KMS-11 (cell line): ENCODE measurements around the gene PHPT1.

Source experiments
- H2AFZ ChIP-seq: fragments of 200-600 bp; sonication (generic); 2 replicates; pipeline ENCODE4 v1.6.1; 2016; ENCODE audit warnings: antibody characterized with exemption, mixed run types, low read depth
- H3K27ac ChIP-seq: fragments of 200-600 bp; sonication (generic); 2 replicates; pipeline ENCODE4 v1.6.1; 2016; ENCODE audit warnings: mild to moderate bottlenecking, mixed run types
- H3K27me3 ChIP-seq: fragments of 200-600 bp; sonication (generic); 2 replicates; pipeline ENCODE4 v1.6.1; 2017; ENCODE audit warnings: mild to moderate bottlenecking, low read depth, mixed run types, moderate library complexity; ENCODE audit not compliant: insufficient read depth
- H3K36me3 ChIP-seq: fragments of 200-600 bp; sonication (generic); 2 replicates; pipeline ENCODE4 v1.6.1; 2017; ENCODE audit warnings: mild to moderate bottlenecking, mixed run types; ENCODE audit not compliant: insufficient read depth
- H3K4me1 ChIP-seq: fragments of 200-600 bp; sonication (generic); 2 replicates; pipeline ENCODE4 v1.6.1; 2016; ENCODE audit warnings: mild to moderate bottlenecking, low read depth, mixed run types; ENCODE audit not compliant: poor library complexity, severe bottlenecking
- H3K4me2 ChIP-seq: fragments of 200-600 bp; sonication (generic); 2 replicates; pipeline ENCODE4 v1.7.0; 2016; ENCODE audit warnings: mild to moderate bottlenecking, mixed run types
- H3K4me3 ChIP-seq: fragments of 200-600 bp; sonication (generic); IDR thresholded peaks from 2 replicates; pipeline ENCODE4 v1.6.1; 2017; ENCODE audit warnings: low read depth, low read length, mixed read lengths; ENCODE audit not compliant: insufficient read depth
- H3K79me2 ChIP-seq: fragments of 200-600 bp; sonication (generic); 2 replicates; pipeline ENCODE4 v1.6.1; 2016; ENCODE audit warnings: low read depth, mixed run types; ENCODE audit not compliant: insufficient read depth
- H3K9ac ChIP-seq: fragments of 200-600 bp; sonication (generic); 2 replicates; pipeline ENCODE4 v1.6.1; 2016; ENCODE audit warnings: mild to moderate bottlenecking, mixed run types
- H4K20me1 ChIP-seq: fragments of 200-600 bp; sonication (generic); 2 replicates; pipeline ENCODE4 v1.6.1; 2016; ENCODE audit warnings: mild to moderate bottlenecking, mixed run types; ENCODE audit not compliant: insufficient read depth
- CTCF ChIP-seq: fragments of 200-600 bp; sonication (generic); conservative IDR thresholded peaks from 2 replicates; pipeline ENCODE4 v1.6.1; 2017; ENCODE audit warnings: low read depth, mild to moderate bottlenecking, antibody characterized with exemption, low read length, moderate library complexity, mixed read lengths

The PHPT1 gene

DNA sequence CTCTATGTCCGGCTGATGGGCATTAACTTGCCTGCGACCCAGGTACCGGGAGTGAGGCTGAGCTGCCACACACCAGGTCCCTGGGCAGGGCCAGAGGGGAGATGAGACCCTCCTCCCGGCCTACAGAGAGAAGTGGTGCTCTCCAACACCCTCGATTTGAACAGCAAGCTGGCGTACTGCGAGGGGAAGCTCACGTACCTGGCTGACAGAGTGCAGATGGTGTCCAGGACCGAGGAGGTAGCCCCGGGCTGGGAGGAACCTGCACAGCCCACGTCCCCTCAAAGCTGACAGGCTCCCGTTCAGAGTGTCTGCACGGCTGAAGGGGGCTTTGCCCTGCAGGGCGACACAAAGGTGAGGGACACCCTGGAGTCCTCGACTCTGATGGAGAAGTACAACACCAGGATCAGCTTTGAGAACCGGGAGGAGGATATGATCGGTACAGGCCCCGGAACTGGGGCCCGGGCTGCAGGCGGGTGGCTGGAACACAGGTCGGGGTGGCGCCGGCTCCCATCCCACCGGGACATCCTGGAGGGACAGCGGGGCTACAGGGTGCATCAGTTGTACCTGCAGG, 42.5 kb upstream of the PHPT1 start:
- Histone ChIP-seq H2AFZ (peak overlapping the region; percentile 86; the same call in 1 of the 2 replicates), H3K4me1 (peaks cover 31% of the 10 kb centered on the region), H3K27me3 (no peaks in the 10 kb centered on the region), H3K79me2 (peaks cover 35% of the 10 kb centered on the region), H3K27ac (peak overlapping the region; percentile 55; the same call in 1 of the 2 replicates), H3K36me3 (no peaks in the 10 kb centered on the region; the same call in 1 of the 2 replicates), H4K20me1 (0 out of 2 replicates have a peak, but pooled peaks cover 3% of the 10 kb centered on the region), H3K9ac (peak overlapping the region; percentile 57; the same call in 1 of the 2 replicates), H3K4me3 (no peak overlapping the region), H3K4me2 (peak overlapping the region; percentile 67)
- TF ChIP-seq CTCF: no peak

GRCh38 chr9:136807281-136808074, 41.7 kb upstream of the PHPT1 start, which contains the start of gene RABL6:
Gene RABL6 (plus strand): TSS chr9:136807948. CDS start chr9:136808197, 249 bp downstream.
- H3K27ac ChIP-seq: peak within 1 kb of the TSS; percentile 55
- H3K4me1 ChIP-seq: peaks cover 23% of the 10 kb centered on the region
- H3K36me3 ChIP-seq: no peaks in the 10 kb centered on the region; the same call in 1 of the 2 replicates
- TF ChIP-seq CTCF: no peak
- H3K9ac ChIP-seq: peak within 1 kb of the TSS; percentile 79
- H4K20me1 ChIP-seq: 0 out of 2 replicates have a peak, but pooled peaks cover 3% of the 10 kb centered on the region
- peak within 1 kb of the TSS; percentile 67 for H3K4me2 ChIP-seq
- no peaks in the 10 kb centered on the region for H3K27me3 ChIP-seq
- no peak within 1 kb of the TSS for H3K4me3 ChIP-seq
- H3K79me2 ChIP-seq: peaks cover 41% of the 10 kb centered on the region
- peak within 1 kb of the TSS; percentile 86 for H2AFZ ChIP-seq

- Histone ChIP-seq H3K4me1 (peaks cover 22% of the 10 kb centered on the region), H3K36me3 (no peaks in the 10 kb centered on the region; the same call in 1 of the 2 replicates), H3K27me3 (no peaks in the 10 kb centered on the region), H3K9ac (peak overlapping the region; percentile 79), H3K79me2 (peaks cover 41% of the 10 kb centered on the region), H4K20me1 (0 out of 2 replicates have a peak, but pooled peaks cover 3% of the 10 kb centered on the region), H3K4me2 (peak overlapping the region; percentile 57), H3K27ac (peak overlapping the region; percentile 55; the same call in 1 of the 2 replicates), H3K4me3 (no peak overlapping the region), H2AFZ (peak overlapping the region; percentile 59)
- TF ChIP-seq CTCF: no peak
Measured at GRCh38 chr9:136808075-136808805, 41.0 kb upstream of the PHPT1 start.

DNA sequence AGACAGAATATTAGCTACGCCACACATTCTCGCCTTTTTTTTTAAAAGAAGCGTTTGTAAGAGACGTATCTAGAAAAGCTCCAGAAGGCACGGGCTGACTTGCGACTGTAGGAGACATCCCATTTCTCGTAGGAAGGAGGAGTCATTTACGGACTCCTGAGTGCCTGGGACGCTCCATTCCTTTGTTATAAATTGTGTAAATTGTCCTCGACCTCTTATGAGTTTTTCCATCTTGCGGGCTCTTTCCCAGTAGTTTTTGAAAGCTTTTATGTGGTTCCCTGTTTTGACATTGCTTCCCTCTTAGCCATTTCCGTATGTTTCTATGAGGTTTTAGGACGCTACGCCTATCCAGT, 40.4 kb upstream of the PHPT1 start:
- no peak overlapping the region for H2AFZ ChIP-seq
- peak overlapping the region; percentile 57 for H3K4me2 ChIP-seq
- no peak overlapping the region for H3K4me3 ChIP-seq
- 0 out of 2 replicates have a peak, but pooled peaks cover 3% of the 10 kb centered on the region for H4K20me1 ChIP-seq
- peaks cover 41% of the 10 kb centered on the region for H3K79me2 ChIP-seq
- H3K9ac ChIP-seq: peak overlapping the region; percentile 79
- H3K27me3 ChIP-seq: no peaks in the 10 kb centered on the region
- TF ChIP-seq CTCF: no peak
- H3K4me1 ChIP-seq: peaks cover 22% of the 10 kb centered on the region
- H3K36me3 ChIP-seq: no peaks in the 10 kb centered on the region; the same call in 1 of the 2 replicates
- H3K27ac ChIP-seq: no peak overlapping the region
